ENCODE results near the gene RCN2.

Gene RCN2

DNA sequence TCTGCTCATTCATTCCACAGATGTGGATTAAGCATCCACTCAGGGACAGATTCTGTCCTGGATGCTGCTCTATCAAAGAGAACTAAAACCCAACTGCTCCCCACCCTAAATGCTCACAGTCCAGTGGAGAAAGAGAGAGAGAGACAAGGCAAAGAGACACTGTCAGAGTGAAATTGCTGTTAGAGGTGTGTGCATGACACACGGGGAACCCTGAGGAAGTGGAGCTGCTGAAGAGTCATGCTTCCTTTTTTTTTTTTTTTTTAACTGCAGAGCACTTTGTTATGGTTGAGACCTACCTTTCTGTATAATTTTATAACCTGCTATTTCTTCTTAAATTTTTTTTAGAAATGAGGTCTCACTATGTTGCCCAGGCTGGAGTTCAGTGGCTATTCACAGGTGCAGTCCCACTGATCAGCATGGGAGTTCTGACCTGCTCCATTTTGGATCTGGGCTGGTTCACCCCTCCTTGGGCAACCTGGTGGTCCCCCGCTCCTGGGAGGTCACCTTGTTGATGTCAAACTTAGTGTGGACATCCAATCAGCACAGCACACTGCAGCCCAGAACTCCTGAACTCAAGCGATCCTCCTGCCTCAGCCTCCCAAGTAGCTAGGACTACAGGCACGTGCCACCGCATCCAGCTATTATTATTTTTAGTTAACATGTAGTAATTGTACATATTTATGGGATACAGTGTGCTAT, 45.2 kb downstream of the RCN2 start:
- no peak for DNase-seq (ENCODE audit: low read depth)
- TF ChIP-seq, protein P1, sequence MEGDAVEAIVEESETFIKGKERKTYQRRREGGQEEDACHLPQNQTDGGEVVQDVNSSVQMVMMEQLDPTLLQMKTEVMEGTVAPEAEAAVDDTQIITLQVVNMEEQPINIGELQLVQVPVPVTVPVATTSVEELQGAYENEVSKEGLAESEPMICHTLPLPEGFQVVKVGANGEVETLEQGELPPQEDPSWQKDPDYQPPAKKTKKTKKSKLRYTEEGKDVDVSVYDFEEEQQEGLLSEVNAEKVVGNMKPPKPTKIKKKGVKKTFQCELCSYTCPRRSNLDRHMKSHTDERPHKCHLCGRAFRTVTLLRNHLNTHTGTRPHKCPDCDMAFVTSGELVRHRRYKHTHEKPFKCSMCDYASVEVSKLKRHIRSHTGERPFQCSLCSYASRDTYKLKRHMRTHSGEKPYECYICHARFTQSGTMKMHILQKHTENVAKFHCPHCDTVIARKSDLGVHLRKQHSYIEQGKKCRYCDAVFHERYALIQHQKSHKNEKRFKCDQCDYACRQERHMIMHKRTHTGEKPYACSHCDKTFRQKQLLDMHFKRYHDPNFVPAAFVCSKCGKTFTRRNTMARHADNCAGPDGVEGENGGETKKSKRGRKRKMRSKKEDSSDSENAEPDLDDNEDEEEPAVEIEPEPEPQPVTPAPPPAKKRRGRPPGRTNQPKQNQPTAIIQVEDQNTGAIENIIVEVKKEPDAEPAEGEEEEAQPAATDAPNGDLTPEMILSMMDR (conservative IDR thresholded peaks at IDR 0.05; ENCODE audit: low read depth, low read length): no peak
- H3K4me3 ChIP-seq (ENCODE audit: low read length): no peak overlapping the region

DNA sequence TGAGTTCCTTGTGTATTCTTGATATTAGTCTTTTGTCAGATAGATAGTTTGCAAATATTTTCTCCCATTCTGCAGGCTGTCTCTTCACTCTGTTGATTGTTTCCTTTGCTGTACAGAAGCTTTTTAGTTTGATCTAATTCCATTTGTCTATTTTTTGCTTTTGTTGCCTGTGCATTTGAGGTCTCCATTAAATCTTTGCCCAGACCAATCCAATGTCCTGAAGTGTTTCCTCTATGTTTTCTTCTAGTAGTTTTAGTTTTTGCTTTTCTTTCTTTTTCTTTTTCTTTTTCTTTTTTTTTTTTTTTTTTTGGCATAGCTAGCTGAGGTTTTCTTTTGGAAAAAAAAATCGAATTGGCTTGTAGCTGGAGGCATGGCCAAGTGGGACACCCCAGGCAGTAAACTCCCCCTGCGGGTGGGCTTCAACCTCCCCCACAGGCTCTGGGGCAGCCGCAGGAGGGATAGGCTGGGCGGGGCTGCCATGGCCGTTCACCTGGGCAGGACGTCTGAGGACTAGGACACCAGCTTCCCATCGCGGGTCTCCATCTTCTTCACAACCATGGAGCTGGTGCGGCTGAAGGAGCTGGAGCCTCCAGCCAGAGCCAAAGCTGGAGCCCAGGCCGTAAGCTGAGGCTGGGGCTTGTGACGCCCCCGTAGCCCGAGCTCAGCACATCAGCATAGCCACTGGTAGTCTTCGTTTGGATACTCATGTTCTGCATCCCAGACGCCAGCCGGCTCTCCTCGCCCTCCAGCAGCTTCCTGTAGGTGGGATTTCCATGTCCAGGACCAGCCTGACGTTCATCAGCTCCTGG, 47.2 kb downstream of the RCN2 start:
- TF ChIP-seq, protein P1 (conservative IDR thresholded peaks at IDR 0.05; ENCODE audit: low read depth, low read length): no peak
- H3K4me3 ChIP-seq (ENCODE audit: low read length): no peak overlapping the region
- no peak for DNase-seq (ENCODE audit: low read depth)

DNA sequence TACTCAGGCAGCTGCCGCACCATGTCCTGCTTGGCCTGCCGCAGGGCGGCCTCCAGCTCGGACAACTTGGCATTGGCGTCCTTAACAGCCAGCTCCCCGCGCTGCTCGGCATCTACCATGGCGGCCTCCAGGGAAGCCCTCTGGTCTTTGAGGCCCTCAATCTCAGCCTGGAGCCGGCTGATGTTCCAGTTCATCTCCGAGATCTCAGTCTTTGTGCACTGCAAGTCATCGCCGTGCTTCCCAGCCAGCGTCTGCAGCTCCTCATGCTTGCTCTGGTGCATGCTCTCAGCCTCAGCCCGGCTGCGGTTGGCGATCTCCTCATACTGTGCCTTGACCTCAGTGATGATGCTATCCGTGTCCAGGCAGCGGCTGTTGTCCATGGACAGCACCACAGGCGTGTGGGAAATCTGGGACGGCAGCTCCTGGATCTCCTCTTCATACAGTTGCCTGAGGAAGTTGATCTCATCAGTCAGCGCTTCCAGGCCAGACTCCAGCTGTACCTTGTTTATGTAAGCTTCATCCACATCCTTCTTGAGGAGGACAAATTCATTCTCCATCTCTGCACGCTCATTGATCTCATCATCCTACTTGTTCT, 47.9 kb downstream of the RCN2 start:
- no peak overlapping the region for H3K4me3 ChIP-seq (ENCODE audit: low read length)
- no peak for DNase-seq (ENCODE audit: low read depth)
- TF ChIP-seq, protein P1 (conservative IDR thresholded peaks at IDR 0.05; ENCODE audit: low read depth, low read length): no peak

DNA sequence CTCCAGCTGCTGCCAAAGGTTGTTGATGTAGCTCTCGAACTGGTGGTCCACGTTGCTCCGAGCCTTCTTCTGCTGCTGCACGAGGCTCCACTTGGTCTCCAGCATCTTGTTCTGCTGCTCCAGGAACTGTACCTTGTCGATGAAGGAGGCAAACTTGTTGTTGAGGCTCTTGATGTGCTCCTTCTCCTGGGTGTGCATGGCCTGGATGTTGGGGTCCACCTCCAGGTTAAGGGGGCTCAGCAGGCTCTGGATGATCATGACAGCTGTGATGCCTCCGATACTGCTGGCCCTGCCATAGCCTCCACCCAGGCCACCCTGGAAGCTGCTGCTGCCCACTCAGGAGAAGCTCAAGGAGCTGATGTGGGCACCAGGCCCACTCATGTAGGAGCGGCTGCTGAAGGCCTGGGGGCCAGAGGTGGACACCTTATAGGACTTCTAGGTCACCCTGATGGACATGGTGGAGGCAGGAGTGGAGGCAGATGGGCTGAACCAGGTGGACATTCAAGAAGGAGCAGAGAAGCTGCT, 48.5 kb downstream of the RCN2 start:
- no peak for DNase-seq (ENCODE audit: low read depth)
- no peak overlapping the region for H3K4me3 ChIP-seq (ENCODE audit: low read length)
- TF ChIP-seq, protein P1 (conservative IDR thresholded peaks at IDR 0.05; ENCODE audit: low read depth, low read length): no peak

DNA sequence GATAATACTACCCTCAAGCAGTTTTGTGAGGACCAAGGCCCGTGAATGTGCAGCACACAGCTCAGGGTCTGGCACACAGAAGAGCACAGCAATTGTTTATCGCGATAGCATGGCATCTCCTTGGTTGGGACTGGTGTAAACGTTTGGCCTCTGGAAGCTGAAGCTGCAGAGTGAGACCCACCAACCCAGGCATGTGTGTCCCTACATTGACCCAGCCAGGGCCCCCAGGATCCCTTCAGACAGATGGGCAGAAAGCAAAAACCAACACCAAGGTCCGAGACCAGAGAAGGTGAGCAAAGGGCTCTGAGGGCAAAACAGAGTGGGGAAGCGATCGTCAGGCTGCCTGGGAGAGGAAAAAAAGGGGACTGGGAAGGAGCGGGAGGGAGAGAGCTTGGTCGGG, 50.8 kb downstream of the RCN2 start:
- DNase-seq (ENCODE audit: low read depth): no peak
- TF ChIP-seq, protein P1 (conservative IDR thresholded peaks at IDR 0.05; ENCODE audit: low read depth, low read length): no peak
- no peak overlapping the region for H3K4me3 ChIP-seq (ENCODE audit: low read length)

DNA sequence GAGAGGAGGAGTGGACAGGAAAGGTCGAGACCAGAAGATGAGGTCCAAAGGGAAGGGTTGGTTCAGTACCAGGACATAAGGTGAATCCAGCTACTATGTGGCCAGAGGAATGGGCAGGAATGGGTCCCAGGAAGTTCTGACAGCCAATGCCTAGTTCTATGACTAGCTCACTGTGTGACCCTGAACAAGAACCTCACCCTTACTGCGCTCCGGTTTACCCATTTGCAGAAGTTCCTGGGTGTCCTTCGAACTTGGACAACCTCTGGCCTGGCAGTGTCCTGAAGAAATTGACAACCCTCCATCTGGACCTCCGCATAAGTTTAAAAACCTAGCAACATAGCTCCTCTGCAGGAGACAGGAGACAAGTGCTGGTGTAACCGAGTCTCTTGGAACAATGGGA, 51.2 kb downstream of the RCN2 start:
- no peak for DNase-seq (ENCODE audit: low read depth)
- H3K4me3 ChIP-seq (ENCODE audit: low read length): no peak overlapping the region
- TF ChIP-seq, protein P1 (conservative IDR thresholded peaks at IDR 0.05; ENCODE audit: low read depth, low read length): no peak

Measured in retinal pigment epithelial cell (primary cell).